HepG2 (cell line): ENCODE data around the gene BMP8B. TPM values are rescaled to one million over a fixed set of nuclear protein-coding genes. Genes with fewer than 3 reads are reported as not detected.
A peak's percentile ranks its signal among the peaks of the same experiment; 100 is the strongest.
"Not testable (repeated sequence)": the region's sequence is repeated elsewhere in the genome, so short reads cannot be mapped to it uniquely, and the experiment has no call there.

Experiments used
- ATAC-seq: fragments of 200-7000 bp; cut with Tn5 transposase; 3 replicates; pipeline ENCODE4 v1.9.1; 2020; ENCODE audit warnings: mild to moderate bottlenecking, moderate library complexity
- BruUV-seq: library from RNA; stranded (reverse); fragments of 400-500 nt; replicated peaks from 2 replicates; lab custom pipeline; 2021; lab: Mats Ljungman, UMichigan
- CTCF ChIA-PET: fragments of 300-600 bp; formaldehyde crosslinking; extraction: SDS; loops from one replicate; lab custom pipeline; 2021; ENCODE audit warnings: low total read pairs, inconsistent platforms, low intra/inter-chr PET ratio; lab: Yijun Ruan, JAX
- POLR2A ChIA-PET: fragments of 350-600 bp; sonication (Branson Sonifier 250); formaldehyde crosslinking; loops from one replicate; lab custom pipeline; 2020; ENCODE audit warnings: antibody characterized with exemption, inconsistent platforms; lab: Yijun Ruan, JAX
- DNase-seq: peaks from one replicate; pipeline ENCODE4 v3.0.0-alpha.2; 2015; ENCODE audit warnings: low spot score
- FAIRE-seq: peaks from 3 replicates; lab custom pipeline; 2011; peaks lifted over from hg19 to GRCh38; lab: Jason Lieb, UNC
- H2AFZ ChIP-seq: one replicate; pipeline ENCODE4 v1.6.1; 2011; ENCODE audit warnings: low read length, inconsistent platforms
- H3K27ac ChIP-seq: fragments of 300-600 bp; 3 replicates; pipeline ENCODE4 v1.8.0; 2011; ENCODE audit warnings: mixed run types, mild to moderate bottlenecking, mixed read lengths, low read length, inconsistent platforms; ENCODE audit not compliant: insufficient read depth; ENCODE audit errors: extremely low read length
- H3K27me3 ChIP-seq, 2 experiments: fragments of 200-600 bp in 1 of 2; 2 replicates in 1 of 2; 3 replicates in 1 of 2; pipeline versions ENCODE4 v1.6.0 to v1.8.0; 2011; ENCODE audit warnings: low read length in 2 of 2, mild to moderate bottlenecking in 2 of 2, moderate library complexity in 2 of 2, inconsistent platforms in 1 of 2; ENCODE audit not compliant: insufficient read depth in 2 of 2, control insufficient read depth in 1 of 2
- H3K36me3 ChIP-seq, 2 experiments: fragments of 200-600 bp in 1 of 2; replicated peaks in 1 of 2; 2 replicates in 1 of 2; 3 replicates in 1 of 2; pipeline versions ENCODE4 v1.5.1 to v1.8.0; 2011; ENCODE audit warnings: low read length in 2 of 2, inconsistent platforms in 1 of 2; ENCODE audit not compliant: insufficient read depth in 2 of 2, control insufficient read depth in 1 of 2
- H3K4me1 ChIP-seq: 2 replicates; pipeline ENCODE4 v1.5.1; 2012; ENCODE audit warnings: low read length, inconsistent platforms; ENCODE audit not compliant: insufficient read depth
- H3K4me2 ChIP-seq: 2 replicates; pipeline ENCODE4 v1.6.0; 2011; ENCODE audit warnings: low read depth, low read length, inconsistent platforms
- H3K4me3 ChIP-seq, 3 experiments: fragments of 200-600 bp in 1 of 3; sonication (generic), shearing (Covaris generic) in 1 of 3; replicated peaks in 1 of 3; 2 replicates each; pipeline ENCODE4 v1.5.1; 2011 to 2016; ENCODE audit warnings: low read length in 3 of 3, inconsistent platforms in 2 of 3, low read depth in 2 of 3, mild to moderate bottlenecking in 2 of 3, control low read depth in 1 of 3, mixed read lengths in 1 of 3; ENCODE audit not compliant: insufficient read depth in 1 of 3
- H3K79me2 ChIP-seq: one replicate; pipeline ENCODE4 v1.6.1; 2011; ENCODE audit warnings: low read length, inconsistent platforms; ENCODE audit not compliant: insufficient read depth
- H3K9ac ChIP-seq: 2 replicates; pipeline ENCODE4 v1.6.0; 2011; ENCODE audit warnings: mild to moderate bottlenecking, low read depth, low read length, inconsistent platforms; ENCODE audit not compliant: insufficient read depth
- H3K9me3 ChIP-seq: 2 replicates; pipeline ENCODE4 v1.5.1; 2012; ENCODE audit warnings: mild to moderate bottlenecking, low read length
- H4K20me1 ChIP-seq: 2 replicates; pipeline ENCODE4 v1.6.0; 2011; ENCODE audit warnings: inconsistent platforms, mild to moderate bottlenecking, low read length, moderate library complexity; ENCODE audit not compliant: insufficient read depth
- ZNF629 ChIP-seq: sonication (generic); formaldehyde crosslinking; conservative IDR thresholded peaks from 2 replicates; pipeline ENCODE4 v1.5.0; 2020; ENCODE audit warnings: missing genetic modification reagents
- ZNF687 ChIP-seq: sonication (generic); formaldehyde crosslinking; IDR thresholded peaks from 2 replicates; pipeline ENCODE4 v1.5.1; 2020; ENCODE audit warnings: mild to moderate bottlenecking, missing genetic modification reagents, moderate library complexity
- WGBS: methylation state at CpG from one replicate; pipeline ENCODE4 v1.1.6; 2017; ENCODE audit warnings: low lambda C conversion rate; 5-methylcytosine and 5-hydroxymethylcytosine counted together
- in situ Hi-C: cut with HindIII; loops from 2 replicates; pipeline ENCODE4 v1.10.0; 2017; ENCODE audit warnings: low pct_unique_long_range_greater_than_20kb; ENCODE audit not compliant: extremely low pct_ligation_motif_present
- intact Hi-C: fragments of 100-400 bp; cut with micrococcal nuclease; formaldehyde crosslinking; loops from one replicate; pipeline ENCODE4 v1.10.0; 2022; ENCODE audit not compliant: unreplicated experiment
- polyA plus RNA-seq, 8 experiments: library from polyadenylated mRNA; depleted of rRNA in 3 of 8; stranded (reverse) in 7 of 8; unstranded in 1 of 8; fragments of >200 nt; fragmentation: Illumina TruSeq in 4 of 8; extraction: Trizol in 4 of 8; gene quantifications; 2 replicates each; pipeline versions ENCODE4 v1.2.1 to v1.2.3, GENCODE V29; 2011 to 2016; ENCODE audit warnings: low read depth in 4 of 8, missing spikeins in 1 of 8, mixed read lengths in 1 of 8; ENCODE audit not compliant: insufficient read depth in 1 of 8
- total RNA-seq, 5 experiments: library from RNA; depleted of rRNA; stranded (reverse); fragments of >200 nt; fragmentation: Illumina TruSeq; extraction: Trizol; gene quantifications; 2 replicates each; pipeline ENCODE4 v1.2.3, GENCODE V29; 2016; ENCODE audit warnings: low read depth in 1 of 5

Gene BMP8B
- total and polyA plus RNA-seq, 2 of the 13 experiments (the other 11 are each of a cell fraction or from before 2014, with no cell fraction given) = 0.29 to 0.41 TPM

DNA sequence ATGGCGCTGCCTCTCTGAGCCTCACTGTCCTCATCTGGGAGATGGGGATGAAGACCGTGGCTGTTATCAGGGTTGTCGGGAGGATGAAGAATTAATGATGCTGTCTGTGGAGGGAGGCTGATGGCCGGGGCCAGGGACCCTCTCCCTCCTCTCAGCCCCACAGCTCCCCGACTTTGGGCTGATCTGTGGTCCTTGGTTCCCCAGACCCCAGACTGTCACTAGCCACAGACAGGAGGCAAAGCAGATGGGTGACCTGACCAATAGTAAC, 1.6 kb downstream of the BMP8B start:
- H3K27ac ChIP-seq, CTCF ChIA-PET, intact Hi-C loops, POLR2A ChIA-PET, ATAC-seq, H3K4me3 ChIP-seq, H3K79me2 ChIP-seq, H3K9me3 ChIP-seq, FAIRE-seq, H3K36me3 ChIP-seq, H4K20me1 ChIP-seq, H2AFZ ChIP-seq, H3K4me2 ChIP-seq, H3K9ac ChIP-seq, DNase-seq, H3K4me1 ChIP-seq, in situ Hi-C loops, BruUV-seq: not testable (repeated sequence)
- WGBS = 65% methylated on average over 2 of the region's 5 CpGs
- H3K27me3 ChIP-seq = peaks cover 0 to 15% of the 10 kb centered on the region in 2 experiments; a peak in 3 of 5 replicates
- TF ChIP-seq ZNF629 (0 out of 2 replicates have a peak, but pooled peaks have one; percentile 38), ZNF687 (CRISPR knock-in tag) (0 out of 2 replicates have a peak, but pooled peaks have one; percentile 9)
